HEK293 (cell line): ENCODE data around the gene PRKCE.

ENCODE experiments used
- EGR2 ChIP-seq: fragments of 450-650 bp; formaldehyde crosslinking; IDR thresholded peaks from 2 replicates; pipeline ENCODE4 v1.5.1; 2016; ENCODE audit warnings: low read depth, missing biosample characterization, missing genetic modification characterization
- KLF10 ChIP-seq: fragments of 450-650 bp; IDR thresholded peaks from 2 replicates; pipeline ENCODE4 v1.5.1; 2018; ENCODE audit warnings: missing biosample characterization, mild to moderate bottlenecking, missing genetic modification characterization
- PRDM1 ChIP-seq: fragments of 450-650 bp; formaldehyde crosslinking; IDR thresholded peaks from 2 replicates; pipeline ENCODE4; 2016; ENCODE audit warnings: missing biosample characterization, missing genetic modification characterization
- ZBTB1 ChIP-seq: fragments of 450-650 bp; formaldehyde crosslinking; IDR thresholded peaks from 2 replicates; pipeline ENCODE4 v1.5.1; 2016; ENCODE audit warnings: missing biosample characterization, missing genetic modification characterization
- ZBTB48 ChIP-seq: fragments of 450-650 bp; formaldehyde crosslinking; IDR thresholded peaks from 2 replicates; pipeline ENCODE4 v1.5.1; 2016; ENCODE audit warnings: missing biosample characterization, missing genetic modification characterization
- ZFP41 ChIP-seq: fragments of 450-650 bp; formaldehyde crosslinking; IDR thresholded peaks from 2 replicates; pipeline ENCODE4 v1.5.1; 2016; ENCODE audit warnings: missing biosample characterization, missing genetic modification characterization, borderline replicate concordance
- ZIC2 ChIP-seq: fragments of 450-650 bp; formaldehyde crosslinking; IDR thresholded peaks from 2 replicates; pipeline ENCODE4 v1.5.1; 2016; ENCODE audit warnings: missing biosample characterization, missing genetic modification characterization
- ZNF121 ChIP-seq: fragments of 450-650 bp; formaldehyde crosslinking; IDR thresholded peaks from 2 replicates; pipeline ENCODE4 v1.5.1; 2016; ENCODE audit warnings: missing biosample characterization, missing genetic modification characterization
- ZNF132 ChIP-seq: fragments of 450-650 bp; formaldehyde crosslinking; IDR thresholded peaks from 2 replicates; pipeline ENCODE4 v1.5.1; 2017; ENCODE audit warnings: missing biosample characterization, missing genetic modification characterization, borderline replicate concordance
- ZNF140 ChIP-seq: fragments of 450-650 bp; formaldehyde crosslinking; IDR thresholded peaks from 2 replicates; pipeline ENCODE4 v1.5.1; 2016; ENCODE audit warnings: missing biosample characterization, missing genetic modification characterization
- ZNF2 ChIP-seq: fragments of 450-650 bp; formaldehyde crosslinking; IDR thresholded peaks from 2 replicates; pipeline ENCODE4 v1.5.1; 2016; ENCODE audit warnings: missing biosample characterization, missing genetic modification characterization
- ZNF24 ChIP-seq: fragments of 450-650 bp; formaldehyde crosslinking; IDR thresholded peaks from 2 replicates; pipeline ENCODE4 v1.5.1; 2016; ENCODE audit warnings: missing biosample characterization, missing genetic modification characterization
- ZNF274 ChIP-seq, 2 experiments: fragments of 200-500 bp in 1 of 2; fragments of 450-650 bp in 1 of 2; sonication (Bioruptor generic) in 1 of 2; formaldehyde crosslinking in 1 of 2; IDR thresholded peaks; 2 replicates each; pipeline versions ENCODE4 v1.5.1 to v1.6.1; 2014 to 2016; ENCODE audit warnings: borderline replicate concordance in 1 of 2, inconsistent platforms in 1 of 2, low read length in 1 of 2, missing biosample characterization in 1 of 2, missing genetic modification characterization in 1 of 2
- ZNF341 ChIP-seq: fragments of 450-650 bp; formaldehyde crosslinking; IDR thresholded peaks from 2 replicates; pipeline ENCODE4; 2016; ENCODE audit warnings: low read depth, missing biosample characterization, missing genetic modification characterization
- ZNF350 ChIP-seq: fragments of 450-650 bp; formaldehyde crosslinking; IDR thresholded peaks from 2 replicates; pipeline ENCODE4 v1.5.0; 2017; ENCODE audit warnings: missing biosample characterization, mild to moderate bottlenecking, missing genetic modification characterization
- ZNF354C ChIP-seq: fragments of 450-650 bp; formaldehyde crosslinking; IDR thresholded peaks from 2 replicates; pipeline ENCODE4 v1.5.1; 2016; ENCODE audit warnings: missing biosample characterization, missing genetic modification characterization, low read depth, borderline replicate concordance
- ZNF391 ChIP-seq: fragments of 450-650 bp; formaldehyde crosslinking; IDR thresholded peaks from 2 replicates; pipeline ENCODE4 v1.5.1; 2016; ENCODE audit warnings: low read depth, missing biosample characterization, missing genetic modification characterization, borderline replicate concordance
- ZNF423 ChIP-seq: fragments of 450-650 bp; formaldehyde crosslinking; IDR thresholded peaks from 2 replicates; pipeline ENCODE4 v1.5.1; 2016; ENCODE audit warnings: missing biosample characterization, missing genetic modification characterization
- ZNF426 ChIP-seq: fragments of 450-650 bp; formaldehyde crosslinking; IDR thresholded peaks from 2 replicates; pipeline ENCODE4 v1.5.1; 2017; ENCODE audit warnings: missing biosample characterization, missing genetic modification characterization, mild to moderate bottlenecking, inconsistent platforms, moderate library complexity
- ZNF549 ChIP-seq: fragments of 450-650 bp; IDR thresholded peaks from 2 replicates; pipeline ENCODE4 v1.5.1; 2018; ENCODE audit warnings: missing biosample characterization, missing genetic modification characterization, mild to moderate bottlenecking, inconsistent platforms, moderate library complexity
- ZNF585B ChIP-seq: fragments of 450-650 bp; formaldehyde crosslinking; IDR thresholded peaks from 2 replicates; pipeline ENCODE4 v1.5.1; 2016; ENCODE audit warnings: missing biosample characterization, missing genetic modification characterization
- ZNF777 ChIP-seq: fragments of 450-650 bp; formaldehyde crosslinking; IDR thresholded peaks from 2 replicates; pipeline ENCODE4 v1.5.1; 2017; ENCODE audit warnings: missing biosample characterization, missing genetic modification characterization, borderline replicate concordance
- ZNF791 ChIP-seq: fragments of 450-650 bp; formaldehyde crosslinking; IDR thresholded peaks from 2 replicates; pipeline ENCODE4 v1.5.1; 2016; ENCODE audit warnings: missing biosample characterization, missing genetic modification characterization
- TF ChIP-seq, protein P1 (sequence below): fragments of 450-650 bp; IDR thresholded peaks from 2 replicates; pipeline ENCODE4 v1.5.1; 2018; ENCODE audit warnings: missing biosample characterization, mild to moderate bottlenecking, missing genetic modification characterization
- TF ChIP-seq, protein P2 (sequence below): fragments of 450-650 bp; formaldehyde crosslinking; IDR thresholded peaks from 2 replicates; pipeline ENCODE4; 2016; ENCODE audit warnings: missing biosample characterization, missing genetic modification characterization
- TF ChIP-seq, protein P3 (sequence below): fragments of 450-650 bp; formaldehyde crosslinking; IDR thresholded peaks from 2 replicates; pipeline ENCODE4 v1.5.1; 2016; ENCODE audit warnings: missing biosample characterization, missing genetic modification characterization
- TF ChIP-seq, protein P4 (sequence below): fragments of 450-650 bp; formaldehyde crosslinking; IDR thresholded peaks from 2 replicates; pipeline ENCODE4 v1.5.0; 2017; ENCODE audit warnings: missing biosample characterization, missing genetic modification characterization, borderline replicate concordance
- TF ChIP-seq, protein P5 (sequence below): fragments of 450-650 bp; formaldehyde crosslinking; IDR thresholded peaks from 2 replicates; pipeline ENCODE4 v1.5.1; 2016; ENCODE audit warnings: missing biosample characterization, missing genetic modification characterization

PRKCE gene

DNA sequence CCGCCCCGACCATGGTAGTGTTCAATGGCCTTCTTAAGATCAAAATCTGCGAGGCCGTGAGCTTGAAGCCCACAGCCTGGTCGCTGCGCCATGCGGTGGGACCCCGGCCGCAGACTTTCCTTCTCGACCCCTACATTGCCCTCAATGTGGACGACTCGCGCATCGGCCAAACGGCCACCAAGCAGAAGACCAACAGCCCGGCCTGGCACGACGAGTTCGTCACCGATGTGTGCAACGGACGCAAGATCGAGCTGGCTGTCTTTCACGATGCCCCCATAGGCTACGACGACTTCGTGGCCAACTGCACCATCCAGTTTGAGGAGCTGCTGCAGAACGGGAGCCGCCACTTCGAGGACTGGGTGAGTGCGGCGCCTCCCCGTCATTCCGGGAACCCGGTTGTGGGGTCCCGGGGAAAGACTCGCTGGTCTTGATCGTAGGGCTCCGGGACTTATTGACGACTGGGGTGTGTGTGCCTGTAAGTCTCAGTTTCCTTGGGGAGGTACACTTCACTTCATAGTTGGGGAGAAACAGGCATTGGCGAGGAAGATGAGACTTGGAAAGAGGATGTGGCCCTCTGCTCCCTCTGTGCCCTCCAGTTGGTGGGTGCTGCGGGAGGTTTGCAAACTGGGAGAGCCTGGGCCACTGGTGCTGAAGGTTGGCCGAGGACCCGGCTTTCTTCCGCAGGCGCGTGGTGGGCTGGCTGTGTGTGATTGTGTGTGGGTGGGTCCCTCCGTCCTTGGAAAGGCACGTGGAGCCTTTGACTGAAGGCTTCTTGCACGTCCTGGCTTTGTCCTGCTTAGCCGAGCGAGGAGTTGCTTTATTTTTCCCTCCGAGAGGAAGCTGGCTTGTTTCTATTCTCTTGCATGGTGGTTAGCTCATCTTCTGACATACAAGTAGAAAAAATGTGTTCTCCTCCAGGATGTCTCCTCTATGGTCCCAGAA, 886 bp downstream of the PRKCE start (continued):
- TF ChIP-seq, protein P1, sequence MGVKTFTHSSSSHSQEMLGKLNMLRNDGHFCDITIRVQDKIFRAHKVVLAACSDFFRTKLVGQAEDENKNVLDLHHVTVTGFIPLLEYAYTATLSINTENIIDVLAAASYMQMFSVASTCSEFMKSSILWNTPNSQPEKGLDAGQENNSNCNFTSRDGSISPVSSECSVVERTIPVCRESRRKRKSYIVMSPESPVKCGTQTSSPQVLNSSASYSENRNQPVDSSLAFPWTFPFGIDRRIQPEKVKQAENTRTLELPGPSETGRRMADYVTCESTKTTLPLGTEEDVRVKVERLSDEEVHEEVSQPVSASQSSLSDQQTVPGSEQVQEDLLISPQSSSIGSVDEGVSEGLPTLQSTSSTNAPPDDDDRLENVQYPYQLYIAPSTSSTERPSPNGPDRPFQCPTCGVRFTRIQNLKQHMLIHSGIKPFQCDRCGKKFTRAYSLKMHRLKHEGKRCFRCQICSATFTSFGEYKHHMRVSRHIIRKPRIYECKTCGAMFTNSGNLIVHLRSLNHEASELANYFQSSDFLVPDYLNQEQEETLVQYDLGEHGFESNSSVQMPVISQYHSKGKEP (tag by site-specific recombination) = no peak
- no peak for TF ChIP-seq ZNF791
- no peak for TF ChIP-seq ZNF121
- peak; percentile 36; the same call in 1 of the 2 replicates for TF ChIP-seq ZNF341 (tag by site-specific recombination)
- no peak for TF ChIP-seq ZNF391 (tag by site-specific recombination)
- no peak for TF ChIP-seq ZNF274 (IDR thresholded peaks at IDR 0.05; ENCODE audit: low read length)
- no peak for TF ChIP-seq ZNF274 (tag by site-specific recombination; IDR thresholded peaks at IDR 0.05; ENCODE audit: borderline replicate concordance)
- TF ChIP-seq, protein P2, sequence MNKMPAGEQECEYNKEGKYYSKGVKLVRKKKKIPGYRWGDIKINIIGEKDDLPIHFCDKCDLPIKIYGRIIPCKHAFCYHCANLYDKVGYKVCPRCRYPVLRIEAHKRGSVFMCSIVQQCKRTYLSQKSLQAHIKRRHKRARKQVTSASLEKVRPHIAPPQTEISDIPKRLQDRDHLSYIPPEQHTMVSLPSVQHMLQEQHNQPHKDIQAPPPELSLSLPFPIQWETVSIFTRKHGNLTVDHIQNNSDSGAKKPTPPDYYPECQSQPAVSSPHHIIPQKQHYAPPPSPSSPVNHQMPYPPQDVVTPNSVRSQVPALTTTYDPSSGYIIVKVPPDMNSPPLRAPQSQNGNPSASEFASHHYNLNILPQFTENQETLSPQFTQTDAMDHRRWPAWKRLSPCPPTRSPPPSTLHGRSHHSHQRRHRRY (tag by site-specific recombination) = no peak
- no peak for TF ChIP-seq PRDM1 (tag by site-specific recombination)
- TF ChIP-seq, protein P3, sequence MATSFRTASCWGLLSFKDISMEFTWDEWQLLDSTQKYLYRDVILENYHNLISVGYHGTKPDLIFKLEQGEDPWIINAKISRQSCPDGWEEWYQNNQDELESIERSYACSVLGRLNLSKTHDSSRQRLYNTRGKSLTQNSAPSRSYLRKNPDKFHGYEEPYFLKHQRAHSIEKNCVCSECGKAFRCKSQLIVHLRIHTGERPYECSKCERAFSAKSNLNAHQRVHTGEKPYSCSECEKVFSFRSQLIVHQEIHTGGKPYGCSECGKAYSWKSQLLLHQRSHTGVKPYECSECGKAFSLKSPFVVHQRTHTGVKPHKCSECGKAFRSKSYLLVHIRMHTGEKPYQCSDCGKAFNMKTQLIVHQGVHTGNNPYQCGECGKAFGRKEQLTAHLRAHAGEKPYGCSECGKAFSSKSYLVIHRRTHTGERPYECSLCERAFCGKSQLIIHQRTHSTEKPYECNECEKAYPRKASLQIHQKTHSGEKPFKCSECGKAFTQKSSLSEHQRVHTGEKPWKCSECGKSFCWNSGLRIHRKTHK (tag by site-specific recombination) = no peak
- no peak for TF ChIP-seq ZNF426 (tag by site-specific recombination)
- no peak for TF ChIP-seq KLF10 (tag by site-specific recombination)
- no peak for TF ChIP-seq ZNF423 (tag by site-specific recombination)
- TF ChIP-seq EGR2 (tag by site-specific recombination) = peak; percentile 71
- TF ChIP-seq, protein P4, sequence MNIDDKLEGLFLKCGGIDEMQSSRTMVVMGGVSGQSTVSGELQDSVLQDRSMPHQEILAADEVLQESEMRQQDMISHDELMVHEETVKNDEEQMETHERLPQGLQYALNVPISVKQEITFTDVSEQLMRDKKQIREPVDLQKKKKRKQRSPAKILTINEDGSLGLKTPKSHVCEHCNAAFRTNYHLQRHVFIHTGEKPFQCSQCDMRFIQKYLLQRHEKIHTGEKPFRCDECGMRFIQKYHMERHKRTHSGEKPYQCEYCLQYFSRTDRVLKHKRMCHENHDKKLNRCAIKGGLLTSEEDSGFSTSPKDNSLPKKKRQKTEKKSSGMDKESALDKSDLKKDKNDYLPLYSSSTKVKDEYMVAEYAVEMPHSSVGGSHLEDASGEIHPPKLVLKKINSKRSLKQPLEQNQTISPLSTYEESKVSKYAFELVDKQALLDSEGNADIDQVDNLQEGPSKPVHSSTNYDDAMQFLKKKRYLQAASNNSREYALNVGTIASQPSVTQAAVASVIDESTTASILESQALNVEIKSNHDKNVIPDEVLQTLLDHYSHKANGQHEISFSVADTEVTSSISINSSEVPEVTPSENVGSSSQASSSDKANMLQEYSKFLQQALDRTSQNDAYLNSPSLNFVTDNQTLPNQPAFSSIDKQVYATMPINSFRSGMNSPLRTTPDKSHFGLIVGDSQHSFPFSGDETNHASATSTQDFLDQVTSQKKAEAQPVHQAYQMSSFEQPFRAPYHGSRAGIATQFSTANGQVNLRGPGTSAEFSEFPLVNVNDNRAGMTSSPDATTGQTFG (tag by site-specific recombination) = no peak
- no peak for TF ChIP-seq ZNF777 (tag by site-specific recombination)
- TF ChIP-seq ZNF132 (tag by site-specific recombination) = no peak
- TF ChIP-seq ZFP41 (tag by site-specific recombination) = no peak
- TF ChIP-seq ZBTB1 (tag by site-specific recombination) = no peak
- TF ChIP-seq ZNF585B (tag by site-specific recombination) = no peak
- no peak for TF ChIP-seq ZBTB48 (tag by site-specific recombination)
- no peak for TF ChIP-seq ZIC2 (tag by site-specific recombination)
- no peak for TF ChIP-seq ZNF350 (tag by site-specific recombination)
- TF ChIP-seq ZNF140 = no peak
- TF ChIP-seq, protein P5, sequence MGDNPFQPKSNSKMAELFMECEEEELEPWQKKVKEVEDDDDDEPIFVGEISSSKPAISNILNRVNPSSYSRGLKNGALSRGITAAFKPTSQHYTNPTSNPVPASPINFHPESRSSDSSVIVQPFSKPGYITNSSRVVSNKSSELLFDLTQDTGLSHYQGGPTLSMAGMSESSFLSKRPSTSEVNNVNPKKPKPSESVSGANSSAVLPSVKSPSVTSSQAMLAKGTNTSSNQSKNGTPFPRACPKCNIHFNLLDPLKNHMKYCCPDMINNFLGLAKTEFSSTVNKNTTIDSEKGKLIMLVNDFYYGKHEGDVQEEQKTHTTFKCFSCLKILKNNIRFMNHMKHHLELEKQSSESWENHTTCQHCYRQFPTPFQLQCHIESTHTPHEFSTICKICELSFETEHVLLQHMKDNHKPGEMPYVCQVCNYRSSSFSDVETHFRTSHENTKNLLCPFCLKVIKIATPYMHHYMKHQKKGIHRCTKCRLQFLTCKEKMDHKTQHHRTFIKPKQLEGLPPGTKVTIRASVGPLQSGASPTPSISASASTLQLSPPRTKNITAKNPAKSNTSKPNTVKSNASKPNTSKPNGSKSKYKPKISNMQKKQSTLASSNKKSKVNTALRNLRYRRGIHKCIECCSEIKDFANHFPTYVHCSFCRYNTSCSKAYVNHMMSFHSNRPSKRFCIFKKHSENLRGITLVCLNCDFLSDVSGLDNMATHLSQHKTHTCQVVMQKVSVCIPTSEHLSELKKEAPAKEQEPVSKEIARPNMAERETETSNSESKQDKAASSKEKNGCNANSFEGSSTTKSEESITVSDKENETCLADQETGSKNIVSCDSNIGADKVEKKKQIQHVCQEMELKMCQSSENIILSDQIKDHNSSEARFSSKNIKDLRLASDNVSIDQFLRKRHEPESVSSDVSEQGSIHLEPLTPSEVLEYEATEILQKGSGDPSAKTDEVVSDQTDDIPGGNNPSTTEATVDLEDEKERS (tag by site-specific recombination) = no peak
- TF ChIP-seq ZNF549 (tag by site-specific recombination) = no peak
- no peak for TF ChIP-seq ZNF24 (tag by site-specific recombination)
- TF ChIP-seq ZNF2 = no peak
- TF ChIP-seq ZNF354C (tag by site-specific recombination) = no peak
